ENCODE data around the gene ATAD3C.

DNA sequence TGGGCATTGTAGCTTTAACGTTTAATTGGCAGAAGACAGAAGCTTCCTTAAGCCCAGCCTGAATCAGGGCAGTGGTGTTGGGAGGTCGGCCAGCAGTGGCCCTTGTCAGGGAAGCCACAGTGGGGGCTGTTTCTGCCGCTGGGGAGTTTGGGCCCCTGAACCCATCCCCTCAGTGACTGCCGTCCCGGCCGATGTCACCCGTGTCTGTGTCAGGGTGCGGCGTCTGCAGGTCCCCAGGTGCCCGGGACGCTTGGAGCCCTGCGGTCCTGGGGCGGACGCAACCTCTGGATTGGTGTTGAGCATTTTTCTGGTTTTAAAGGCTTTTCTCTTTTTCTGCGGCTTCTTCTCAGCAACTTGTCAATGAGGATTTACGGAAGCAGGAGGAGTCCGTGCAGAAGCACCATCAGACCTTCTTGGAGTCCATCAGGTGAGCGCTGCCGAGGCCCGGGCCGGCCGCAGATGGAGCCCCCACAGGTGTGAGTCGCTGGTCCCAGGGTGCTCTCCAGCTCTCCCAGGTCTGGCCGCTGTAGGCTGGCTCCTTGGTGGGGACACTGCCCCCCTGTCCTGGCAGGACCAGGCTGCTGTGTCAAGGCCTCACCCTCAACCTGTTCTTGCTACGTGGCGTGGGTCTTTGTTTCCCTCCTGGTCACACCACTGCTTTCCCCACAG is 2.3 kb downstream of the ATAD3C start:
- TF ChIP-seq CEBPB (IDR thresholded peaks at IDR 0.05; ENCODE audit: borderline replicate concordance in 1 of 2, low read depth in 2 of 2, low read length in 2 of 2) (no peak), KLF5 (IDR thresholded peaks at IDR 0.05; ENCODE audit: partially characterized antibody) (no peak), SUZ12 (IDR thresholded peaks at IDR 0.05; ENCODE audit: unreplicated experiment) (no peak), EP300 (IDR thresholded peaks at IDR 0.05; ENCODE audit: borderline replicate concordance in 1 of 2, control insufficient read depth in 1 of 2, low read depth in 2 of 2, low read length in 2 of 2) (no peak), MXI1 (IDR thresholded peaks at IDR 0.05; ENCODE audit: low read depth, low read length) (no peak), RAD51 (IDR thresholded peaks at IDR 0.05) (no peak)
- TF ChIP-seq, protein P1, sequence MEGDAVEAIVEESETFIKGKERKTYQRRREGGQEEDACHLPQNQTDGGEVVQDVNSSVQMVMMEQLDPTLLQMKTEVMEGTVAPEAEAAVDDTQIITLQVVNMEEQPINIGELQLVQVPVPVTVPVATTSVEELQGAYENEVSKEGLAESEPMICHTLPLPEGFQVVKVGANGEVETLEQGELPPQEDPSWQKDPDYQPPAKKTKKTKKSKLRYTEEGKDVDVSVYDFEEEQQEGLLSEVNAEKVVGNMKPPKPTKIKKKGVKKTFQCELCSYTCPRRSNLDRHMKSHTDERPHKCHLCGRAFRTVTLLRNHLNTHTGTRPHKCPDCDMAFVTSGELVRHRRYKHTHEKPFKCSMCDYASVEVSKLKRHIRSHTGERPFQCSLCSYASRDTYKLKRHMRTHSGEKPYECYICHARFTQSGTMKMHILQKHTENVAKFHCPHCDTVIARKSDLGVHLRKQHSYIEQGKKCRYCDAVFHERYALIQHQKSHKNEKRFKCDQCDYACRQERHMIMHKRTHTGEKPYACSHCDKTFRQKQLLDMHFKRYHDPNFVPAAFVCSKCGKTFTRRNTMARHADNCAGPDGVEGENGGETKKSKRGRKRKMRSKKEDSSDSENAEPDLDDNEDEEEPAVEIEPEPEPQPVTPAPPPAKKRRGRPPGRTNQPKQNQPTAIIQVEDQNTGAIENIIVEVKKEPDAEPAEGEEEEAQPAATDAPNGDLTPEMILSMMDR (IDR thresholded peaks at IDR 0.05 in 2 of 3, conservative IDR thresholded peaks at IDR 0.05 in 1 of 3; ENCODE audit: control insufficient read depth in 2 of 3, extremely low read depth in 1 of 3, insufficient read depth in 1 of 3, low read depth in 3 of 3, low read length in 3 of 3) = no peak

All from GM12878 (cell line).